Measurements from ENCODE around the gene SRSF11. TPM values are rescaled to one million over a fixed set of nuclear protein-coding genes. Genes with fewer than 3 reads are reported as not detected.

SRSF11 gene, protein sequence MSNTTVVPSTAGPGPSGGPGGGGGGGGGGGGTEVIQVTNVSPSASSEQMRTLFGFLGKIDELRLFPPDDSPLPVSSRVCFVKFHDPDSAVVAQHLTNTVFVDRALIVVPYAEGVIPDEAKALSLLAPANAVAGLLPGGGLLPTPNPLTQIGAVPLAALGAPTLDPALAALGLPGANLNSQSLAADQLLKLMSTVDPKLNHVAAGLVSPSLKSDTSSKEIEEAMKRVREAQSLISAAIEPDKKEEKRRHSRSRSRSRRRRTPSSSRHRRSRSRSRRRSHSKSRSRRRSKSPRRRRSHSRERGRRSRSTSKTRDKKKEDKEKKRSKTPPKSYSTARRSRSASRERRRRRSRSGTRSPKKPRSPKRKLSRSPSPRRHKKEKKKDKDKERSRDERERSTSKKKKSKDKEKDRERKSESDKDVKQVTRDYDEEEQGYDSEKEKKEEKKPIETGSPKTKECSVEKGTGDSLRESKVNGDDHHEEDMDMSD
- total RNA-seq, result 100 to 1,000 TPM; 215 to 310 (median 221) TPM

DNA sequence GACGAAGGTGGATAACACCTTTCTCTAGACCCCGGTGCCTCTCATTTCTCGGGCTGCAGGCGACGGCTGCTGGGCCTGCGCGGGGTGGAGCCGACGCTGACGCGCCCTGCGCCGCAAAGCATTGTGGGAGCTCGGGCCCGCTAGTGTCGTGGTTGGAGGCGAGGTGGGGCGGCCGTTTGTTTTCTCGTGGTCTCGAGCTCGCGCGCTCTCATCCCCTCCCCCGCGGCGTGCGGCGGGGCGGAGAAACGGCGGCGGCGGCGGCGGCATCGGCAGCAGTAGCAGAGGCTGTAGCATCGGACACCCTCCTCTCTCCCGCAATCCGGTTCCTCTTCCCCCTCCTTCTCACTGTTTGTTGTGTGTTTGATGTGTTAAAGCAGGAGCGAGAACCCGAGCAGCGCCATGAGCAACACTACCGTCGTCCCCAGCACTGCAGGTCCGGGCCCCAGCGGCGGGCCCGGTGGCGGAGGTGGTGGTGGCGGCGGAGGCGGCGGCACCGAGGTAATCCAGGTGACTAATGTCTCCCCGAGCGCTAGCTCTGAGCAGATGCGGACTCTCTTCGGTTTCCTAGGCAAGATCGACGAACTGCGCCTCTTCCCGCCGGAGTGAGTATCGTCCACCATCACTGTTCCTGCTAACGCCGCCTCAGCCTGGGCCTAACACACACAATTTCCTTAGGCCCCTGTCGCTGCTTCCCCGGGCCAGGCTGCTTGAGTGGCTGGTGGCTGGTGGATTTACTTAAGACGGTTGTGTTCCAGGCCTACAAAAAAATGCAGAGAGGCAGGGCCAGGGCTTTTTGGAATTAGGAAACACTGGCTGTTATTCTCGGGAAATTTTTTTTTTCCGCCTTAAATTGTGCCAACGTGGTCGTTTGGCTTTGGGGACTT is at the start of gene SRSF11:
Gene SRSF11, plus strand, starts transcription at position 143 of the 884 bp plus-strand sequence. Its CDS starts 257 bp downstream, at position 400.
- TF ChIP-seq CTCF (IDR thresholded peaks at IDR 0.05; ENCODE audit: low read depth), result no peak

GRCh38 chr1:70171512-70171911 is 49.7 kb upstream of the SRSF11 start:
- TF ChIP-seq CTCF (IDR thresholded peaks at IDR 0.05; ENCODE audit: low read depth), result no peak

DNA sequence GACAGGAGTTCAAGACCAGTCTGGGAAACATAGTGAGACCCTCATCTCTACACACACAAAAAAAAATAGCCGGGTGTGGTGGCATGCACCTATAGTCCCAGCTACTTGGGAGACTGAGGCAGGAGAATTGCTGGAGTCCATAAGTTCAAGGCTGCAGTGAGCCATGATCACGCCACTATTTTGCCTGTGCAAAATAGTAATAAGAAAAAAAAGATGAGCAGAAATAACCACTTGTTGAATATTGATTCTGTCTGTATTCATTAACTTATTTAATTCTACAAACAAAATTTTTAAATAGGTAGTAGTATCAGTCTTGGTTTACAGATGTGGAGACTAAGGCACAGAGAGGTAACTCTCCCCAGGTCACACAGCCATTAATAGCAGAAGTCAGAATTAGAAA is 32.7 kb upstream of the SRSF11 start:
- TF ChIP-seq CTCF (IDR thresholded peaks at IDR 0.05; ENCODE audit: low read depth), result no peak

- no peak for TF ChIP-seq CTCF (IDR thresholded peaks at IDR 0.05; ENCODE audit: low read depth)
These were observed 31.0 kb upstream of the SRSF11 start for GRCh38 chr1:70190180-70190579.

- TF ChIP-seq CTCF (IDR thresholded peaks at IDR 0.05; ENCODE audit: low read depth), result no peak
These were observed 26.6 kb upstream of the SRSF11 start for GRCh38 chr1:70194601-70195000.

DNA sequence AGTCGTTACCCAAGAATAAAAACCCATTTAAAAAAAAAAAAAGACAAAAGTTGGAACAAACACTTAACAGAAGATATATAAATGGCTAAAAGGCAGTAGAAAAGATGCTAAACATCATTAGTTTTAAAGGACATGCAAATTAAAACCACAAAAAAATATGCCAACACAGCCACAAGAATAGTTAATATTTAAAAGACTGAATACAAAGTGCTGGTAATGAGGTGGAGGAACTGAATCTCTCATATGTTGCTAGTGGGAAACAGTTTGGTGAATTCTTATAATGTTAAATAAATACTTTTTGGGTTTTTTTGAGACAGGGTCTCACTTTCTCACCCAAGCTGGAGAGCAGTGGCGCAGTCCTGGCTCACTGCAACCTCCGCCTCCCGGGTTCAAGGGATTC is 25.8 kb upstream of the SRSF11 start:
- no peak for TF ChIP-seq CTCF (IDR thresholded peaks at IDR 0.05; ENCODE audit: low read depth)

DNA sequence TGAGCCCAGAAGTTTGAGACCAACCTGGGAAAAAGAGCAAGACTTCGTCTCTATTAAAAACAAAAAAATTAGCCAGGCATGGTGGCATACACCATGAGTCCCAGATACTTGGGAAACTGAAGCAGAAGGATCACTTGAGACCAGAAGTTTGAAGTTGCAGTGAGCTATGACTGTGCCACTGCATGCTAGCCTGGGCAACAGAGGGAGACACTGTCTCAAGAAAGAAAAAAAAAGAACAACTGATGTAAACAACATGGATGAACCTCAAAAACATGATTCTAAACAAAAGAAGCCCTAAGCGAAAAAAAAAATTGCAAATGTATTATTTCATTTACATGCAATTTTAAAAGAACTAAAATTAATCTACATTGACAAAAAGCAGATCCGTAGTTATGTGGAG is 24.8 kb upstream of the SRSF11 start:
- TF ChIP-seq CTCF (IDR thresholded peaks at IDR 0.05; ENCODE audit: low read depth), result no peak

Data from subcutaneous adipose tissue (tissue), 4 donors.